GM10266 (cell line): ENCODE measurements around the gene STIL.

Experiments used
- DNase-seq: peaks from one replicate; pipeline ENCODE4 v3.0.0; 2012; ENCODE audit errors: extremely low spot score
- CTCF ChIP-seq: IDR thresholded peaks from 2 replicates; pipeline ENCODE4 v1.5.1; 2012; ENCODE audit warnings: mild to moderate bottlenecking, low read depth; ENCODE audit not compliant: control insufficient read depth, insufficient read depth; ENCODE audit errors: missing control alignments

Gene STIL

DNA sequence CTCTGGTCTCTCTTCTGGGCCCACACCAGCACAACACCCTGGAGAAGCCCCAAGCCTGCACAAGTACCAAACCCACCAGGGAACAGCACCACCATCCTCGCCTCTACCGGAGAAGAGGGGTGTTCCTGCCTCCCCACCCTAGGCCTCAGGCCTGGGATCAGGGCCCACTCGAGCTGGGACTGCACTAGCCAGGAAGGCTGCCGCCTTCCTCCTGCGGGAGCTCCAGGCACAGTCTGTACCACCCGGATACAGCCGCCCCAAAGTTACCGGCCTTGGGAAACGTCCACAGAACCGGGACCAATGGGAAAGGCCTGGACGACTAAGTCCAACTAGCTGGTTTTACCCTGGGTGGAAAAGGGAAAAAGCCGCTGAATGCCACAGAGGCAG lies 85.3 kb downstream of the STIL start:
- TF ChIP-seq CTCF, result no peak
- peak; percentile 26 for DNase-seq

DNA sequence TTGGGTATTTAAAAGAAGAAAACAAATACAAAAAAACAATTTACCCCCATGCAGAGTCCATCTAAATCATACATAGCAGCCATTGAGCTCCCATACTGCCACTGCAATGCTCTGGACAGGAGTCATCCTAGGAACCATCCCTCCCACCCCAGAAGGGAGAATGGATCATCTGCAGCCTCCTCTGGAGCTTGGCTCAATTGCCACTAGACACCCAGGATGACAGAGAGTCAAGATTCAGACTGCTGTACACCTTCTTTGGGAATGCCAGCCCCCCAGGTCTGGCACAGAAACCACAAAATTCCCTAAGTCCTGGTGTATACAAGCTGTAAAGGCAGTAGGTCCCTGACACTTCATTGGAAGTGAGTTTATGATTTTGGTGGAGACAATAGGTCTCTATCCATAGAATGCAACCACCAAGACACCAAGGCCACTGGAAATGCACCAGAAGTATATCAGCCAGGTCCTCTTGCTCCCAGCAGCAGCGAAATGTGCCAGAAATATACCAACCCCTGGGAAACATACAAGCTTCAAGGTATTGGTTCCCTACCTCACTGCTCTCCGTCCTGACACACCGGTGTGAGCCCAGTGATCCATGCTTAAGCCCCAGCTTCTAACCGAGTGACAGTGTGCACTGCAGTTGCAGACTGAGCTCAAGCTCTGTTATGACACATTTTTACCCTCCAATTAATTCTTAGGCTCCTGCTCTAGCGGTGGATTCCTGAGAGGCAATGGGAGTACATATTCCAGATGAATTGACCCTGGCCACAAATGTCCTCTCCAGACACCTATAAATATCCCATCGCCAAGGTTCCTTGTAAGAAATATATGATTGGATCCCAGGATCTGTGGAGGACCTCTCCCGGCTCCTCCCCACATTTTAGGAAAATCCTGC lies 86.4 kb downstream of the STIL start:
- no peak for DNase-seq
- no peak for TF ChIP-seq CTCF

DNA sequence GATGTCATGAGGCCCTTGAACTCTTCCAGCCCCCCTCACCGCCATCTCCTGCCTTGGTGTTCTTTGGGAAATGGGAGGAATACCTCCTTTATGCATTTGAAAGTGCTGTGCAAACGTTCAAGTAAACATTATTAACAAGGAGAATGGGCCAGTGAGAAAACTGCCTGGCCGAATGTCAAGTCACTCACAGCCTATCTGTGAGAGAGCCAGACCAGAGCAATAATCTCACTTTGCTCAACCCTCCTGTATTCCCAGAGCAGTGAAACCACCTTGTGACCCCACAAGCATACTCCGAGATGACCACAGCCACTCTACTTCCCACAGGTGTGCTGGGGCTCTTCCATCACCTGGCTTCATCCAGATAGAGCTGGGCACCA lies 87.1 kb downstream of the STIL start:
- no peak for TF ChIP-seq CTCF
- no peak for DNase-seq

DNA sequence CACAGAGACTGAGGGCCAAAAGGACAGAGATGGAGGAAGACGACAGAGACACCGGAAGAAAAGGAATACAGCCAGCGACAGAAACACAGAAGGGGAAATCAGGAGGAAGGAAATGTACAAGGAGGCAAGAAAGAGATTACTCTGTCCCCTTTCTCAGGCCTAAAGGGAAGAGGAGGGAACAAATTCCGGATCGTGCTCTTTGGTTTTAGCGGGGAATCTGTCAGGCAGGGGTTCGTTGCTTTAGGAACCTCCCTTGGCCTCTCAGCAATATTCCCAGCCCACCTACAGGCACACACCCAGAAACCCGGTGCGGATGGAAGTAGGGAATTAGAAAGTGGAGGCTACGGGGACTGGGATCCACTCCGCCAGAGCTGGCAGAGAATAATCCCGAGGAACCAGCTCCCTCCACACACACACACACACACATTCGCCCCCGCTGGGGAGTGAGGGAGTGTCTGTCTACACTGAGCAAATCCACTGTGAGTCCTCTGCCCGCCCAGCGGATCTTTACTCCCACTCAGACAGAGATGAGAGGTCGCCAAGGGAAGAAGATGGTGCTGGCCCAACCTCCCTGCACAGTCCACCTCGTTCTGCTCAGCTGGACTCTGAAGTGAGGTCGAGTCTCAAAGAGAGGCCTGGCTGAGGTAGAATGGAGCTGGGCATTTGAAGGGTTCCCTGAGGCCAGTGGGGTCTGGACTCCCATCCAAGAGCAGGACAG lies 87.7 kb downstream of the STIL start:
- TF ChIP-seq CTCF, result no peak

DNA sequence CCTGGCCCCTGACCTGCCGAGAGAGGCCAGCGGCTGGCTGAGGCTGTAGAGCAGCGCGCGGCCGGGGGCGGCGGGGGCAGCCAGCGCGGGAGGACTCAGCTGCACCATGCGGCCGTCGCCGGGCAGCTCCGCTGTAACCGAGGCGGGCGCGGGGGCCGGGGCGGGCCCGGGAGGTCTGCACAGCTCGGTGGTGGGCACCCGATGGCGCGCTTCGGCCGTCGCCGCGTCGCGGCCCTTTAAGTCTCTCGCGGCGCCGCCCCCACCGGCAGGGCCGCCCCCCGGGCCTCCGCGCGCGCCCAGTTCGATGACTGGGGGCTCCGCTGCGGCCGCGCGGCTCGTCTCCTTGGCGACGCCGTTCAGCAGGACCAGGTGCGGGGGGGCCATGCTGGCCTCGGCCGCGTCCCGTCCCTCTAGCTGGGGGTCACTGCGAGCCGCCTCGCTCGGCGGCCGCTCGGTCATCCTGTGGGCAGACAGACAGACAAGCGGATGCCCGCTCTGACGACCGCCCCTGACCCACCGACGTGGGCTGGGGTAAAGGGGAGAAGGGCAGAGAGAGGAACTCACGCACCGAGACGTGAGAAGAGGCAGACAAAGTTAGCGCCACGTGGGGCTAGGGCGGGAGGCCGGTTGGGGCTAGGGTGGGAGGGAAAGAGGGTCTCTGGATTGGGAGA lies 88.4 kb downstream of the STIL start:
- TF ChIP-seq CTCF, result no peak
- DNase-seq, result no peak

More for the DNA sequence above, 87.7 kb downstream of the STIL start:
- DNase-seq, result no peak

GRCh38 chr1:47224676-47225399 lies 89.1 kb downstream of the STIL start:
- no peak for DNase-seq
- no peak for TF ChIP-seq CTCF
